Thoracic aorta (tissue), 2 donors: ENCODE measurements around the gene DPF1. TPM values are rescaled to one million over a fixed set of nuclear protein-coding genes. Genes with fewer than 3 reads are reported as not detected.
A peak's percentile ranks its signal among the peaks of the same experiment; 100 is the strongest.

ENCODE experiments used
- ATAC-seq: fragments of 150-250 bp; one replicate; pipeline ENCODE4 v1.8.0; 2017; ENCODE audit warnings: low read depth; ENCODE audit not compliant: insufficient number of reproducible peaks, low FRiP score
- DNase-seq: peaks from one replicate; pipeline ENCODE4 v3.0.0-alpha.2; 2020; ENCODE audit warnings: low spot score
- H3K27ac ChIP-seq, 2 donors: fragments of 200-600 bp; sonication (generic); 1 replicate in 1 of 2; 2 replicates in 1 of 2; pipeline ENCODE4 v1.5.1; 2016; ENCODE audit warnings: mild to moderate bottlenecking in 2 of 2, moderate library complexity in 2 of 2
- H3K27me3 ChIP-seq: fragments of 200-600 bp; sonication (generic); replicated peaks from 2 replicates; pipeline ENCODE4 v1.6.0; 2016; ENCODE audit warnings: mild to moderate bottlenecking; ENCODE audit not compliant: insufficient read depth
- H3K36me3 ChIP-seq: fragments of 200-600 bp; sonication (generic); one replicate; pipeline ENCODE4 v1.5.1; 2016
- H3K4me1 ChIP-seq, 2 donors: fragments of 200-600 bp; sonication (generic); 1 replicate in 1 of 2; 2 replicates in 1 of 2; pipeline versions ENCODE4 v1.5.1 to v1.6.0; 2016; ENCODE audit warnings: low read depth in 2 of 2, mild to moderate bottlenecking in 1 of 2; ENCODE audit not compliant: control insufficient read depth in 1 of 2
- H3K4me3 ChIP-seq: fragments of 200-600 bp; sonication (generic); 2 replicates; pipeline ENCODE4 v1.5.1; 2016; ENCODE audit warnings: mild to moderate bottlenecking
- H3K9me3 ChIP-seq: fragments of 200-600 bp; sonication (generic); 2 replicates; pipeline ENCODE4 v1.5.1; 2016
- total RNA-seq, 2 donors: library from RNA; depleted of rRNA; stranded (reverse); fragments of >200 nt; gene quantifications; one replicate each; pipeline versions ENCODE4 v1.1.0 to v1.2.3, GENCODE V29; 2016
- TF ChIP-seq, protein P1 (sequence below): fragments of 200-600 bp; sonication (generic); IDR thresholded peaks from one replicate; pipeline ENCODE4 v1.5.1; 2019; ENCODE audit warnings: antibody characterized with exemption

The DPF1 gene
- total RNA-seq, 2 donors from 2014 or later: 0.85 to 1.2 TPM

DNA sequence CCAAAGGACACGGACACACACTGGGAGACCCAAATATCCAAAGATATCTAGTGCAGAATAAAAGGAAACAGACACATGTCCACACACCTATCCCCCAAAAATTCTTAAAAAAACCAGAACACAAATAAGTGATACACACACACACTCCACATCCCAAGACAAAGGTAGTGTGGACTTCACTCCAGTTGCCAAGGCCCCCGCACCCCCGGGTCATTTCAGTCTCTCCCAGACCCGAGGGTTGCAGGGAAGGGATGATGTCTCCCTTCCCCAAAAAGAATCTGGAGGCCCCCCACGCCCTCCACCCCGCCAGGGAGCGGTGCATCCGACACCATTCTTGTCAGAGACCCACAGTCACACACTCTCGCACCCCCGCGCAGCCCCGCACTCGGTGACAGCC, 407 bp downstream of the DPF1 start:
- ATAC-seq: no peak
- Histone ChIP-seq H3K4me3 (peak overlapping the region; percentile 56), H3K36me3 (no peaks in the 10 kb centered on the region), H3K27me3 (peaks cover 19% of the 10 kb centered on the region), H3K4me1 (peaks cover 6 to 10% of the 10 kb centered on the region in 2 donors), H3K27ac (no peak overlapping the region), H3K9me3 (no peaks in the 10 kb centered on the region)
- no peak for DNase-seq
- TF ChIP-seq, protein P1, sequence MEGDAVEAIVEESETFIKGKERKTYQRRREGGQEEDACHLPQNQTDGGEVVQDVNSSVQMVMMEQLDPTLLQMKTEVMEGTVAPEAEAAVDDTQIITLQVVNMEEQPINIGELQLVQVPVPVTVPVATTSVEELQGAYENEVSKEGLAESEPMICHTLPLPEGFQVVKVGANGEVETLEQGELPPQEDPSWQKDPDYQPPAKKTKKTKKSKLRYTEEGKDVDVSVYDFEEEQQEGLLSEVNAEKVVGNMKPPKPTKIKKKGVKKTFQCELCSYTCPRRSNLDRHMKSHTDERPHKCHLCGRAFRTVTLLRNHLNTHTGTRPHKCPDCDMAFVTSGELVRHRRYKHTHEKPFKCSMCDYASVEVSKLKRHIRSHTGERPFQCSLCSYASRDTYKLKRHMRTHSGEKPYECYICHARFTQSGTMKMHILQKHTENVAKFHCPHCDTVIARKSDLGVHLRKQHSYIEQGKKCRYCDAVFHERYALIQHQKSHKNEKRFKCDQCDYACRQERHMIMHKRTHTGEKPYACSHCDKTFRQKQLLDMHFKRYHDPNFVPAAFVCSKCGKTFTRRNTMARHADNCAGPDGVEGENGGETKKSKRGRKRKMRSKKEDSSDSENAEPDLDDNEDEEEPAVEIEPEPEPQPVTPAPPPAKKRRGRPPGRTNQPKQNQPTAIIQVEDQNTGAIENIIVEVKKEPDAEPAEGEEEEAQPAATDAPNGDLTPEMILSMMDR: no peak

DNA sequence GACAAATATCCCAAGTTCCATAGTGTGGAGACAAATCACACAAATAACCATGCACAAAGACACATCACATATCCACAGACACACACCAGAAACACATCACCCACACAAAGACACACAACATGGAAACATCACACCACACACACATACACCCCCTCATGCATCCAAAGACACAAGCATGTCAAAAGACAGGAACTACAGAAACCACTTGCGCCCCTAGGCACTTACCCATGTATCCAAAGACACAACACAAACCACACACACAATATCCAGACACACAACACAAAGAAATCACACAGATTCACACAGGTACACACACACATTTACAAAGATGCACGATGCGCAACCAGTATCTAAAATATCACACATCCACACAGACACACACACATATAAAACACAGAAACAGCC, 901 bp downstream of the DPF1 start:
- no peaks in the 10 kb centered on the region for H3K36me3 ChIP-seq
- peaks cover 2 to 8% of the 10 kb centered on the region in 2 donors for H3K4me1 ChIP-seq
- TF ChIP-seq, protein P1: no peak
- ATAC-seq: no peak
- H3K27me3 ChIP-seq: peaks cover 19% of the 10 kb centered on the region
- no peak overlapping the region for H3K4me3 ChIP-seq
- no peak for DNase-seq
- no peaks in the 10 kb centered on the region for H3K9me3 ChIP-seq
- H3K27ac ChIP-seq: no peak overlapping the region

DNA sequence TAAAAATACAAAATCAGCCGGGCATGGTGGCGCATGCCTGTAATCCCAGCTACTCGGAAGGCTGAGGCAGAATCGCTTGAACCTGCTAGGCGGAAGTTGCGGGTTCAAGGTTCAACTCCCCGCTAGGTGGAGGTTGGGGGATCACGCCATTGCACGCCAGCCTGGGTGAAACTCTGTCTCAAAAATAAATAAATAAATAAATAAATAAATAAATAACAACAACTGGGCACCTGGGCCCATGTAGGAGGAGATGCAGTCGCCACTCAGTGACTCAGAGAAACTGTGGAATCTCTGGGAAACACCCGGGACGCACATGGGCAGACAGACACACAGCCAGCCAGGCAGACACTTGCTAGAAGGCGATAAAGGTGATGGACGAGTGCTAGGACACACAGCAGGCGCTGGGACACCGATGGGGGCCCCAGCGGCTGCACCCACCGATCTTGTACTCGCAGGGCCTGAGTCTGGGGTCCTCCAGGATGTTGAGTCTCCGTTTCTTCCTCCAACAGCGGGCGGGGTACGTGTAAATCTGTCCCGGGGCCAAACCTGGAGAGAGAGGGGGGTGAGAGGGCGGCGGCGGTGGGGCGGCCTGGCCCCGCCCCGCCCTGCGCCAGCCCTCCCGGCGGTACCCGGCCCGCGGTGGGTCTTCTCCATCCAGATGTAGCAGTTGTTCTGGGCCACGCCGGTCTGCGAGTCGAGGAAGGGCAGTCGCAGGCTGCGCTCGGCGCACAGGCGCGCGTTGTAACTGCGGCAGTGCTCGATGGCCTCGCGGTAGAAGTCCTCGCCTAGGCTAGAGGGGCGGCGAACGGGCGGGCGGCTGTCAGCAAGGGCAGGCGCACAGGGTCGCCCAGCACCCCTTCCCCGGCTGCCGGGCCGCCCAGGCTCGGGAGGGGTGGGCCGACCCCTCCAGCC, 1.8 kb downstream of the DPF1 start:
- Histone ChIP-seq H3K4me3 (no peak overlapping the region), H3K9me3 (no peaks in the 10 kb centered on the region), H3K27me3 (peaks cover 19% of the 10 kb centered on the region), H3K4me1 (peaks cover 2 to 8% of the 10 kb centered on the region in 2 donors), H3K36me3 (no peaks in the 10 kb centered on the region), H3K27ac (no peak overlapping the region)
- no peak for ATAC-seq
- TF ChIP-seq, protein P1: no peak
- no peak for DNase-seq

DNA sequence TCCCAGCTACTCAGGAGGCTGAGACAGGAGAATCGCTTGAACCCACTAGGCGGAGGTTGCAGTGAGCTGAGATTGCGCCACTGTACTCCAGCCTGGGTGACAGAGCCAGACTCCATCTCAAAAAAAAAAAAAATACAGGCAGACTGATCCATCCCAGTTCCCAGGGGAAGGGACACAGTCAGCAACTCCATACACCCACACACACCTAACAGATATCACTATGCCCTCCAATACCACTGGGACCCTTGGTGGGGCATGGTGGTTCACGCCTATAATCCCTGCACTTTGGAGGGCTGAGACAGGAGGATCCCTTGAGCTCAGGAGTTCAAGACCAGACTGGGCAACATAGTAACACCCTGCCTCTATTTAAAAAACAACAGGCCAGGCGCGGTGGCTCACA, 2.6 kb downstream of the DPF1 start:
- Histone ChIP-seq H3K4me1 (peaks cover 2 to 8% of the 10 kb centered on the region in 2 donors), H3K36me3 (no peaks in the 10 kb centered on the region), H3K27me3 (peaks cover 19% of the 10 kb centered on the region), H3K4me3 (no peak overlapping the region), H3K9me3 (no peaks in the 10 kb centered on the region), H3K27ac (no peak overlapping the region)
- TF ChIP-seq, protein P1: no peak
- DNase-seq (no peak), ATAC-seq (no peak)

DNA sequence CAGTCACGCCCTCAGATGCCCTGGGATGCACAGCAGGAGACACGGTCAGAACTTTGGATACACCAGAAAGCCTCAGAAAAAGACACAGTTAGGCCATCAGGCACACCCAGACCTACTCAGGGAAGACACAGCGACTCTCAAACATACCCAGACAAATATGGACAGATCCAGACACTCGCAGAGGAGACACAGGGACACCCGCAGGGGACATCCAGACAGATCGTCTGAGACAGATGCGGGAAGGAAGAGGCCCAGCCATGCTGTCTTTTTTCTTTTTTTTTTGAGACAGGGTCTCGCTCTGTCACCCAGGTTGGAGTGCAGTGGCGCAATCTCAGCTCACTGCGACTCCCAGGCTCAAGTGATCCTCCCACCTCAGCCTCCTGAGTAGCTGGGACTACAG, 4.8 kb downstream of the DPF1 start:
- Histone ChIP-seq H3K4me3 (no peak overlapping the region), H3K27me3 (peaks cover 13% of the 10 kb centered on the region), H3K4me1 (peaks cover 2 to 7% of the 10 kb centered on the region in 2 donors), H3K9me3 (no peaks in the 10 kb centered on the region), H3K27ac (no peak overlapping the region), H3K36me3 (no peaks in the 10 kb centered on the region)
- ATAC-seq: no peak
- TF ChIP-seq, protein P1: no peak
- DNase-seq: no peak
